Suprapubic skin (tissue), 4 donors: ENCODE measurements around the gene SLC15A1.

Experiments
- EP300 ChIP-seq: sonication (generic); formaldehyde crosslinking; IDR thresholded peaks from one replicate; pipeline ENCODE4 v1.6.1; 2017; ENCODE audit warnings: antibody characterized with exemption
- POLR2A ChIP-seq, 2 donors: fragments of 450-650 bp; IDR thresholded peaks; one replicate each; pipeline ENCODE4 v1.6.1; 2017; ENCODE audit warnings: antibody characterized with exemption in 2 of 2, mild to moderate bottlenecking in 2 of 2, moderate library complexity in 2 of 2
- POLR2AphosphoS5 ChIP-seq, 3 donors: sonication (generic); formaldehyde crosslinking; IDR thresholded peaks; one replicate each; pipeline ENCODE4 v1.6.1; 2017; ENCODE audit warnings: antibody characterized with exemption in 3 of 3
- TF ChIP-seq, protein P1 (sequence below), 2 donors: fragments of 200-600 bp in 1 of 2; fragments of 450-650 bp in 1 of 2; sonication (generic) in 1 of 2; IDR thresholded peaks; one replicate each; pipeline ENCODE4 v1.5.1; 2016 to 2019; ENCODE audit warnings: antibody characterized with exemption in 2 of 2, mild to moderate bottlenecking in 1 of 2, moderate library complexity in 1 of 2

DNA sequence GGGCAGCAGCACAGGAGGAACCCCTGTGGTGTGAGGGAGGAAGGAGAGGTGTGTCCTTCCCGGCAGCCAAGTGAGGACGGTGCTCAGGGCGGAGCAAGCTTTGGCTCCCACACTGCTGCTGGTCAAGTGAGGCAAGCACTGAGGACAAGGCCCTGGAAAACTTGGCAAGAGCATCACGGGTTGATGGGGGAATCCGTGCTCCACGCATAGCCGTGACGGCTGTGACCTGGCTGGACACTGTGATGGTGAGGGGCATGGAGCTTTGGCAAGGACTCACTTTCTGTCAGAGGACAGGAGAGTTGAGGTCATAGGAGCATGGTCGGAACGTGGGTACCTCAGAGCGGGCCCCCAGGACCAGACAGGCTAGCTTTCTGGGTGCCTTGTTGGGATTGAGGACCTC, 29.0 kb upstream of the SLC15A1 start:
- TF ChIP-seq POLR2AphosphoS5 (IDR thresholded peaks at IDR 0.05) (no peak), POLR2A (IDR thresholded peaks at IDR 0.05) (no peak), EP300 (no peak)
- TF ChIP-seq, protein P1, sequence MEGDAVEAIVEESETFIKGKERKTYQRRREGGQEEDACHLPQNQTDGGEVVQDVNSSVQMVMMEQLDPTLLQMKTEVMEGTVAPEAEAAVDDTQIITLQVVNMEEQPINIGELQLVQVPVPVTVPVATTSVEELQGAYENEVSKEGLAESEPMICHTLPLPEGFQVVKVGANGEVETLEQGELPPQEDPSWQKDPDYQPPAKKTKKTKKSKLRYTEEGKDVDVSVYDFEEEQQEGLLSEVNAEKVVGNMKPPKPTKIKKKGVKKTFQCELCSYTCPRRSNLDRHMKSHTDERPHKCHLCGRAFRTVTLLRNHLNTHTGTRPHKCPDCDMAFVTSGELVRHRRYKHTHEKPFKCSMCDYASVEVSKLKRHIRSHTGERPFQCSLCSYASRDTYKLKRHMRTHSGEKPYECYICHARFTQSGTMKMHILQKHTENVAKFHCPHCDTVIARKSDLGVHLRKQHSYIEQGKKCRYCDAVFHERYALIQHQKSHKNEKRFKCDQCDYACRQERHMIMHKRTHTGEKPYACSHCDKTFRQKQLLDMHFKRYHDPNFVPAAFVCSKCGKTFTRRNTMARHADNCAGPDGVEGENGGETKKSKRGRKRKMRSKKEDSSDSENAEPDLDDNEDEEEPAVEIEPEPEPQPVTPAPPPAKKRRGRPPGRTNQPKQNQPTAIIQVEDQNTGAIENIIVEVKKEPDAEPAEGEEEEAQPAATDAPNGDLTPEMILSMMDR (IDR thresholded peaks at IDR 0.05) = no peak
